ENCODE data around the gene CLEC17A. TPM values are rescaled to one million over a fixed set of nuclear protein-coding genes. Genes with fewer than 3 reads are reported as not detected.
"Not testable (repeated sequence)": the region's sequence is repeated elsewhere in the genome, so short reads cannot be mapped to it uniquely, and the experiment has no call there.

CLEC17A gene
- total RNA-seq, 2 experiments from 2014 or later: not detected

GRCh38 chr19:14561249-14561648, 21.6 kb upstream of the CLEC17A start:
- no peak for ATAC-seq
- peaks cover 26% of the 10 kb centered on the region for H3K4me1 Mint-ChIP-seq (ENCODE audit: low read depth)
- peaks cover 13% of the 10 kb centered on the region for H3K36me3 Mint-ChIP-seq (ENCODE audit: low read depth)
- ChIA-PET CTCF (no interaction called here), POLR2A (no interaction called here)
- H3K9me3 Mint-ChIP-seq (ENCODE audit: insufficient read depth): no peaks in the 10 kb centered on the region
- no peak overlapping the region for H3K27ac Mint-ChIP-seq
- H3K4me3 Mint-ChIP-seq: no peak overlapping the region
- no peaks in the 10 kb centered on the region for H3K27me3 Mint-ChIP-seq (ENCODE audit: low read depth)
- no peak for DNase-seq

DNA sequence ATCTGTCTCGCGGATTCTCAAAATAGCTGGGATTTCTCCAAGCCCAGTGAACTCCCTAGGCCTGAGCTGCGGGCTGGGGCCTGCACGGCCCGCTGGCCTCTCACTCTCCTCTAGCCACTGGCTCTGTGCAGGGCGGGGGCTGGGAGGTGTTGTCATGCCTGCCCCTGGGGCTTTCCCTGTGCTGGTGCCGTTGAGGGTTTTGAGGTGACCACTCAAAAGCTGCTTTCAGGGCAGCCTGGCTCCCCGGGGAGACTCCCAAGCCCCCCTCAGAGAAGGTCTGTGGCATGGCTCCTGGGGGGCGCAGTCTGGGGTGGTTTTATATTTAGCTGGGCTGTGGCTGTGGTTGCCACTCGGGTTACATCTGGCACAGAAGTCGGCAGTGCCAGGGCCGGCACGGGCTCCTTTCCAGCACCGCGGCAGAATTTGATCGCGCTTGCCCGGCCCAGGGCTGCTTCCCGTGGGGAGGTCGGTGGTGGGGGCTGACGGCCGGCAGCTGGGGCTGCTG, 21.0 kb upstream of the CLEC17A start:
- ATAC-seq: no peak
- ChIA-PET POLR2A (interaction anchor here (0.6 to 0.8 kb wide), 2 partner anchors 9 to 469 kb away, joined by 3 read pairs; no protein-coding TSS in a partner anchor), CTCF (interaction anchor here (1.1 to 1.5 kb wide), 2 partner anchors 58 to 125 kb away, joined by 3 to 4 read pairs; no protein-coding TSS in a partner anchor)
- no peak for DNase-seq
- no peak overlapping the region for H3K4me3 Mint-ChIP-seq
- H3K36me3 Mint-ChIP-seq (ENCODE audit: low read depth): peaks cover 13% of the 10 kb centered on the region
- H3K9me3 Mint-ChIP-seq (ENCODE audit: insufficient read depth): no peaks in the 10 kb centered on the region
- H3K4me1 Mint-ChIP-seq (ENCODE audit: low read depth): peaks cover 21% of the 10 kb centered on the region
- H3K27me3 Mint-ChIP-seq (ENCODE audit: low read depth): no peaks in the 10 kb centered on the region
- H3K27ac Mint-ChIP-seq: no peak overlapping the region

DNA sequence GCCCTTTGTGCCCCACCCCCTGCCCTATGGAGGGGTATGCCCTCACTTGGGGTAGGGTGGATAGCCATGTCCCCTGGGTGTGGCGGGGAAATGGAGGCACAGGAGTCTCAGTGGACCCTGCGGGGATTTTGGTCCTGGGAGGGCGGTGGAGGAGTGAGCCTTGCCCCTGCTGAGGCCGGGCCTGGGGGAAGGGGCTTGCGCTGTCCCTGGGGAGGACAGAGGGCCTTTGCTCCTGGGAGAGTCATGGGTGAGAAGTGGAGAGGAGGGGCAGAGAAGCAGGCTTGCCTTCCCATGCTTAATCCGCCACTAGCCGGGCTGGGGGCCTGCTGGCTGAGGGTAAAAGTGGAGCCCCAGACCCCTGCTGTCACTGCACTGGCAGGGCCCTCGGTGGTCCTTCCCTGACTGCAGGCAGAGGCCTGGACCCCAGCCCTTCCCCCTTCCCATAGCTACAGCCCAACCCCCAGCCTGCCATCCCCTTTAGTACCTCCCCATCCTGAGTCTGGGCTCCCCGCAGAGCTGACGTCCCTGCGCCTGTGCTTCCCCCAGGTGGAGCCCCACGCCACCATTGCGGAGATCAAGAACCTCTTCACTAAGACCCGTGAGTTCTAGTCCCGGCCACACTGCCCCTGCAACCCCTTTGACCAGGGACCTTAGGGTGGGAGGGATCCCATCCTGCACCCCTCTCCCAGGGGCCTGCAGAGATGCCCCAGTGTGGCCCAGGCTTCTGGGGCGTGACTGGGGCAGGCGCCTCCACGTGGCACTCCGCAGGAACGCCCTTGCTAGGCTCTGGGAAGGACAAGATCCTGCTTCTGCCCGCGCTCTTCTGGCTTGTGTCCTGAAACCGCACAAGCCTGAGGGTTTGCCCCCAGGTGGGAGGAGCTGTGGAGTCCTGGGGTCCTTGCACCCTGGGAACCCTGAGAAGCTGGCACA, 20.0 kb upstream of the CLEC17A start:
- peak overlapping the region; percentile 66 for H3K27ac Mint-ChIP-seq
- H3K36me3 Mint-ChIP-seq (ENCODE audit: low read depth): peaks cover 20% of the 10 kb centered on the region
- DNase-seq (no peak), ATAC-seq (no peak)
- no peak overlapping the region for H3K4me3 Mint-ChIP-seq
- H3K27me3 Mint-ChIP-seq (ENCODE audit: low read depth): no peaks in the 10 kb centered on the region
- H3K4me1 Mint-ChIP-seq (ENCODE audit: low read depth): peaks cover 31% of the 10 kb centered on the region
- POLR2A ChIA-PET: no interaction called here
- H3K9me3 Mint-ChIP-seq (ENCODE audit: insufficient read depth): no peaks in the 10 kb centered on the region
- CTCF ChIA-PET: interaction anchor here (1.0 to 1.5 kb wide), 3 partner anchors 59 to 124 kb away, joined by 3 to 4 read pairs (median 3); no protein-coding TSS in a partner anchor

DNA sequence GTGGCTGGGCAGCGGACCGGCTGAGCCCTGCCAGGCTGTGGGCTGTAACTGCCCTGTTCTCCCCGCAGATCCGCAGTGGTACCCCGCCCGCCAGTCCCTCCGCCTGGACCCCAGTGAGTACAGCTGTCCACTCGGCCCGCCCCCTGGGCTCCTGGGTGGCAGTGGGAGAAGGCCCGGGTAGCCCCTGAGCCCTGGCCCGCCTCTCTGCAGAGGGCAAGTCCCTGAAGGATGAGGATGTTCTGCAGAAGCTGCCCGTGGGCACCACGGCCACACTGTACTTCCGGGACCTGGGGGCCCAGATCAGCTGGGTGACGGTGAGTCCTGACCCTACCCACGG, 19.3 kb upstream of the CLEC17A start:
- Mint-ChIP-seq H3K4me3 (no peak overlapping the region), H3K27ac (no peak overlapping the region), H3K27me3 (ENCODE audit: low read depth) (no peaks in the 10 kb centered on the region), H3K4me1 (ENCODE audit: low read depth) (peaks cover 35% of the 10 kb centered on the region), H3K9me3 (ENCODE audit: insufficient read depth) (no peaks in the 10 kb centered on the region), H3K36me3 (ENCODE audit: low read depth) (peaks cover 24% of the 10 kb centered on the region)
- ChIA-PET CTCF (interaction anchor here (1.0 kb wide), 1 partner anchor 123 kb away, joined by 3 read pairs; no protein-coding TSS in a partner anchor), POLR2A (interaction anchor here (0.6 kb wide), 1 partner anchor 1976 kb away, joined by 3 read pairs; no protein-coding TSS in a partner anchor)
- no peak for ATAC-seq
- DNase-seq: no peak

- Mint-ChIP-seq H3K36me3 (ENCODE audit: low read depth) (peaks cover 25% of the 10 kb centered on the region), H3K4me3 (no peak overlapping the region), H3K27me3 (ENCODE audit: low read depth) (no peaks in the 10 kb centered on the region), H3K27ac (no peak overlapping the region), H3K9me3 (ENCODE audit: insufficient read depth) (no peaks in the 10 kb centered on the region), H3K4me1 (ENCODE audit: low read depth) (peaks cover 36% of the 10 kb centered on the region)
- ChIA-PET POLR2A (interaction anchor here (0.6 kb wide), 1 partner anchor 1976 kb away, joined by 3 read pairs; no protein-coding TSS in a partner anchor), CTCF (interaction anchor here (1.0 kb wide), 1 partner anchor 122 kb away, joined by 3 read pairs; no protein-coding TSS in a partner anchor)
- DNase-seq (peak; percentile 70), ATAC-seq (peak; percentile 72)
Measured at GRCh38 chr19:14563989-14564651, 18.8 kb upstream of the CLEC17A start.

DNA sequence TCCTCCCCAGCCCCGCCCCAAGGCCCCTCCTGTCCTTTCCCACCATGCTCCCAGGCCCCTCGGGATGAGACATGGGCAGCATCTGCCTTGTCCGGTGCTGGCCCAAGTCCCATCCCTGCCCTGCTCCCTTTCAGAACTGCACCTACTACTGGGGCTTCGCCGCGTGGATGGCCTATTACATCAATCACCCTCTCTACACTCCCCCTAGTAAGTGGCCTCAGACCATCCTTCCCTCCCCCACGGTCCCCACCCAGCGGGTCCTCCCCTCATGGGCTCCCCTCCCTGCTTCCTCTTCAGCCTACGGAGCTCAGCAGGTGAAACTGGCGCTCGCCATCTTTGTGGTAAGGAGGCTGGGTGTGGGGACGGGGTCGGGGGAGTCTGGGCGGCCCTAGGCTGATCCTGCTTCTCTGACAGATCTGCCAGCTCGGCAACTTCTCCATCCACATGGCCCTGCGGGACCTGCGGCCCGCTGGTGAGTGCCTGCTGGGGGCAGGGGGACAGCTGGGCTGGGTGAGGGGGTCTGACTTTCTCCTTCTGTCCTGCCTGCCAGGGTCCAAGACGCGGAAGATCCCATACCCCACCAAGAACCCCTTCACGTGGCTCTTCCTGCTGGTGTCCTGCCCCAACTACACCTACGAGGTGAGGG, 18.1 kb upstream of the CLEC17A start:
- H3K27me3 Mint-ChIP-seq (ENCODE audit: low read depth); POLR2A ChIA-PET; H3K4me3 Mint-ChIP-seq; H3K9me3 Mint-ChIP-seq (ENCODE audit: insufficient read depth); CTCF ChIA-PET; DNase-seq: not testable (repeated sequence)
- Mint-ChIP-seq H3K36me3 (ENCODE audit: low read depth) (peaks cover 25% of the 10 kb centered on the region), H3K4me1 (ENCODE audit: low read depth) (peaks cover 41% of the 10 kb centered on the region), H3K27ac (peak overlapping the region; percentile 39)
- ATAC-seq: peak; percentile 10

DNA sequence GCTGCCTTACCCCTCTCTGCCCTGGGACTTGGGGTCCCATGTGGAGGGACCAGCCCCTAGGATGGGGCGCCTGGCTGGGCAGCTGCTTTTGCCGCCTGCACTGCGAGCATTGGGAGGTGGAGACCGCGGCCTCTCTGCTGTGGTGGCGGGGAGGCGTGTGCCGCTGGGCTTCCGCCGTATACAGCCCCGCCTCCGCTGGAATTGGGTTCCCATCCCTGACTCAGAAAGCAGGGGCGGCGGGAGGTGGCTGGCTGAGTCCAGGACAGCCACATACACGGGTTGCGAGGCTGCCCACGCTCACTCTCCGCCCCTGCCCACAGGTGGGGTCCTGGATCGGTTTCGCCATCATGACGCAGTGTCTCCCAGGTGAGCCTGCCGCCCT, 17.6 kb upstream of the CLEC17A start:
- ChIA-PET CTCF (no interaction called here), POLR2A (no interaction called here)
- ATAC-seq (no peak), DNase-seq (no peak)
- peaks cover 42% of the 10 kb centered on the region for H3K4me1 Mint-ChIP-seq (ENCODE audit: low read depth)
- no peak overlapping the region for H3K4me3 Mint-ChIP-seq
- no peaks in the 10 kb centered on the region for H3K27me3 Mint-ChIP-seq (ENCODE audit: low read depth)
- H3K27ac Mint-ChIP-seq: no peak overlapping the region
- no peaks in the 10 kb centered on the region for H3K9me3 Mint-ChIP-seq (ENCODE audit: insufficient read depth)
- peaks cover 25% of the 10 kb centered on the region for H3K36me3 Mint-ChIP-seq (ENCODE audit: low read depth)

- Mint-ChIP-seq H3K27ac (no peak overlapping the region), H3K9me3 (ENCODE audit: insufficient read depth) (no peaks in the 10 kb centered on the region), H3K36me3 (ENCODE audit: low read depth) (peaks cover 25% of the 10 kb centered on the region), H3K27me3 (ENCODE audit: low read depth) (no peaks in the 10 kb centered on the region), H3K4me3 (no peak overlapping the region), H3K4me1 (ENCODE audit: low read depth) (peaks cover 45% of the 10 kb centered on the region)
- no peak for DNase-seq
- POLR2A ChIA-PET: no interaction called here
- CTCF ChIA-PET: no interaction called here
- ATAC-seq: no peak
Measured at GRCh38 chr19:14565765-14566711, 16.8 kb upstream of the CLEC17A start.

DNA sequence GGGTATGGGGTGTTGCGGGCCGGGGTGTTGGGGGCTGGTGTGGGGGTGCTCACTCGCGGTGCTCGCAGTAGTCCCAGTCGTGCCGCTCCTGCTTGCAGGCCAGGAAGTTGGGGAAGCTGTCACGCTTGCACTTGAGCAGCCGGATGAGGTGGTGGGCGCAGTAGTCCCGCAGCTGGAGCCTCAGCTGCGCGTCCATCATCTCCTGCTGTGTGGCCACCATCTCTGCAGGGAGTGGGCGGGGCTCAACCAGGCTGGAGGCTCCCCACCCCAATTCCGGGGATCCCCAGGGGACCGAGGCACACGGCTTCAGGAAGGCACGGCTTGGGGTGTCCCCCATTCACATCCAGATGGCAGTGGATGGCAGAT, 16.2 kb upstream of the CLEC17A start:
- no peaks in the 10 kb centered on the region for H3K9me3 Mint-ChIP-seq (ENCODE audit: insufficient read depth)
- no peak overlapping the region for H3K4me3 Mint-ChIP-seq
- H3K36me3 Mint-ChIP-seq (ENCODE audit: low read depth): peaks cover 27% of the 10 kb centered on the region
- H3K4me1 Mint-ChIP-seq (ENCODE audit: low read depth): peaks cover 50% of the 10 kb centered on the region
- ATAC-seq (no peak), DNase-seq (no peak)
- H3K27me3 Mint-ChIP-seq (ENCODE audit: low read depth): no peaks in the 10 kb centered on the region
- ChIA-PET POLR2A (interaction anchor here (1.3 kb wide), 1 partner anchor 15 kb away, joined by 3 read pairs; no protein-coding TSS in a partner anchor), CTCF (no interaction called here)
- H3K27ac Mint-ChIP-seq: peak overlapping the region; percentile 46

- peak overlapping the region; percentile 46 for H3K27ac Mint-ChIP-seq
- CTCF ChIA-PET: no interaction called here
- POLR2A ChIA-PET: interaction anchor here (1.3 kb wide), 1 partner anchor 15 kb away, joined by 3 read pairs; no protein-coding TSS in a partner anchor
- DNase-seq (no peak), ATAC-seq (no peak)
- H3K9me3 Mint-ChIP-seq (ENCODE audit: insufficient read depth): no peaks in the 10 kb centered on the region
- H3K36me3 Mint-ChIP-seq (ENCODE audit: low read depth): peaks cover 27% of the 10 kb centered on the region
- no peak overlapping the region for H3K4me3 Mint-ChIP-seq
- H3K4me1 Mint-ChIP-seq (ENCODE audit: low read depth): peaks cover 54% of the 10 kb centered on the region
- no peaks in the 10 kb centered on the region for H3K27me3 Mint-ChIP-seq (ENCODE audit: low read depth)
Measured at GRCh38 chr19:14567079-14567478, 15.8 kb upstream of the CLEC17A start.
